Testis (tissue), 3 donors: ENCODE measurements around the gene ZNF804B. TPM values are rescaled to one million over a fixed set of nuclear protein-coding genes. Genes with fewer than 3 reads are reported as not detected.

ENCODE experiments used
- DNase-seq: peaks from one replicate; pipeline ENCODE4 v3.0.0-alpha.2; 2019
- H3K27ac ChIP-seq, 2 donors: fragments of 200-600 bp; sonication (generic); one replicate each; pipeline ENCODE4 v1.5.1; 2019
- H3K27me3 ChIP-seq: fragments of 200-600 bp; sonication (generic); one replicate; pipeline ENCODE4 v1.5.1; 2019
- H3K36me3 ChIP-seq: fragments of 200-600 bp; sonication (generic); one replicate; pipeline ENCODE4 v1.5.1; 2017; ENCODE audit warnings: low read depth; ENCODE audit errors: missing control alignments
- H3K4me1 ChIP-seq: fragments of 200-600 bp; sonication (generic); one replicate; pipeline ENCODE4 v1.5.1; 2019
- H3K4me3 ChIP-seq, 2 donors: fragments of 200-600 bp; sonication (generic); one replicate each; pipeline ENCODE4 v1.5.1; 2017 to 2019
- H3K9me3 ChIP-seq: fragments of 200-600 bp; sonication (generic); one replicate; pipeline ENCODE4 v1.5.1; 2017
- POLR2A ChIP-seq: fragments of 450-650 bp; IDR thresholded peaks from one replicate; pipeline ENCODE4 v1.6.1; 2017; ENCODE audit warnings: antibody characterized with exemption, mild to moderate bottlenecking, moderate library complexity
- WGBS, 2 donors: methylation state at CpG; one replicate each; pipeline ENCODE4 v1.1.5; 2018; 5-methylcytosine and 5-hydroxymethylcytosine counted together
- intact Hi-C: fragments of 100-400 bp; cut with DNase I; formaldehyde crosslinking; loops from one replicate; pipeline ENCODE4 v1.15.1; 2023; ENCODE audit warnings: low total_unique reads
- polyA plus RNA-seq: library from polyadenylated mRNA; stranded (reverse); fragments of 350-450 nt; fragmentation: Illumina TruSeq; extraction: RNeasy Lipid Tissue Mini Kit (QIAGEN cat#74804); gene quantifications from one replicate; pipeline ENCODE4 v1.2.3, GENCODE V29; 2014; ENCODE audit warnings: low read depth, low replicate concordance; ENCODE audit not compliant: insufficient read depth
- total RNA-seq, 2 donors: library from RNA; depleted of rRNA; stranded (reverse); fragments of >200 nt; gene quantifications; one replicate each; pipeline ENCODE4 v1.2.3, GENCODE V29; 2016
- TF ChIP-seq, protein P1 (sequence below), 3 experiments: fragments of 450-650 bp in 2 of 3; fragments of 200-600 bp in 1 of 3; sonication (generic) in 1 of 3; IDR thresholded peaks; one replicate each; pipeline ENCODE4 v1.5.1; 2016 to 2019; ENCODE audit warnings: antibody characterized with exemption in 3 of 3, mild to moderate bottlenecking in 2 of 3, moderate library complexity in 1 of 3

ZNF804B gene
- total and polyA plus RNA-seq, 3 donors from 2014 or later, result 0.39 to 0.43 TPM; not detected in 1

DNA sequence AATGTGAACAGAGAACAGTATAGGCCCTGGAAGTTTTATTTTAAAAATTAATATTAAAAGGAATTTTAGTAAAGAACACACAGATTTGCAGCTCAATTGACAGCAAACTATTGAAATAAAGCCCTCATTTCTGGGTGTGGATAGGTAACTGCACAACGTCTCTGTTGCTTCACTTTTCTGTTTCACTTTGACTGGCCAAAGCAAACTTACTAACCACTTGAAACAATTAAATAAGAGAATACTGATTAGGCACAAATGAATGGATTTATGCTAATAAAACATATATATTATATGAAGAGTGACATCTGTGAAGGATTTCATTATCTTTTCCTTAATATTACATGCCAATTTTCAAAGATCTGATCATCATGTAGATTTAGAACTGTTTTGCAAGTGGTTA is 11.9 kb downstream of the ZNF804B start:
- Histone ChIP-seq H3K36me3 (no peaks in the 10 kb centered on the region), H3K9me3 (no peaks in the 10 kb centered on the region), H3K4me3 (no peak overlapping the region), H3K27me3 (no peaks in the 10 kb centered on the region), H3K27ac (no peak overlapping the region), H3K4me1 (no peaks in the 10 kb centered on the region)
- intact Hi-C loops, result no loop called here
- no peak for TF ChIP-seq POLR2A
- TF ChIP-seq, protein P1, sequence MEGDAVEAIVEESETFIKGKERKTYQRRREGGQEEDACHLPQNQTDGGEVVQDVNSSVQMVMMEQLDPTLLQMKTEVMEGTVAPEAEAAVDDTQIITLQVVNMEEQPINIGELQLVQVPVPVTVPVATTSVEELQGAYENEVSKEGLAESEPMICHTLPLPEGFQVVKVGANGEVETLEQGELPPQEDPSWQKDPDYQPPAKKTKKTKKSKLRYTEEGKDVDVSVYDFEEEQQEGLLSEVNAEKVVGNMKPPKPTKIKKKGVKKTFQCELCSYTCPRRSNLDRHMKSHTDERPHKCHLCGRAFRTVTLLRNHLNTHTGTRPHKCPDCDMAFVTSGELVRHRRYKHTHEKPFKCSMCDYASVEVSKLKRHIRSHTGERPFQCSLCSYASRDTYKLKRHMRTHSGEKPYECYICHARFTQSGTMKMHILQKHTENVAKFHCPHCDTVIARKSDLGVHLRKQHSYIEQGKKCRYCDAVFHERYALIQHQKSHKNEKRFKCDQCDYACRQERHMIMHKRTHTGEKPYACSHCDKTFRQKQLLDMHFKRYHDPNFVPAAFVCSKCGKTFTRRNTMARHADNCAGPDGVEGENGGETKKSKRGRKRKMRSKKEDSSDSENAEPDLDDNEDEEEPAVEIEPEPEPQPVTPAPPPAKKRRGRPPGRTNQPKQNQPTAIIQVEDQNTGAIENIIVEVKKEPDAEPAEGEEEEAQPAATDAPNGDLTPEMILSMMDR (IDR thresholded peaks at IDR 0.05), result no peak
- no peak for DNase-seq
- WGBS, 2 donors, result 82 to 94% methylated on average over 1 of the region's 1 CpG

DNA sequence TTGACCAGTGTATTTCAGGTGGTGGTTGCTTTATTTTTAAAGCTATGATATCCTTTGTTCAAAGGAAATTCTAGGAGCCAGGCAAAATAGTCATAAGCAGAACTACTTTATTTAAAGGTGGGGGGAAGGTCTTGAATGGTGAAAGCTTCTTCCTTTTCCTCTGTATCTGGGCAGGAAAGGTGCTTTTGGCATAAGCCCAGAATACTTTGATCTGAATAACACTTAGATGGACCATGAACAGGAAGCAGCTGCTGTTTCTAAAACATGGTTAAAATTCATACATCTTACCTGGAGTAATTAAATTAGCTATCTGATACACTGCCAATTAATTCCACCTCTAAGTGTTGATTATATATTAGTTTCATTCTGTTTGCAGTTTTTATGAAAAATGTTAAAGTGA is 13.3 kb downstream of the ZNF804B start:
- no peaks in the 10 kb centered on the region for H3K4me1 ChIP-seq
- TF ChIP-seq, protein P1 (IDR thresholded peaks at IDR 0.05), result no peak
- no peak for TF ChIP-seq POLR2A
- H3K27ac ChIP-seq, result no peak overlapping the region
- no peaks in the 10 kb centered on the region for H3K9me3 ChIP-seq
- intact Hi-C loops, result no loop called here
- H3K36me3 ChIP-seq, result no peaks in the 10 kb centered on the region
- no peak for DNase-seq
- no peak overlapping the region for H3K4me3 ChIP-seq
- no peaks in the 10 kb centered on the region for H3K27me3 ChIP-seq

DNA sequence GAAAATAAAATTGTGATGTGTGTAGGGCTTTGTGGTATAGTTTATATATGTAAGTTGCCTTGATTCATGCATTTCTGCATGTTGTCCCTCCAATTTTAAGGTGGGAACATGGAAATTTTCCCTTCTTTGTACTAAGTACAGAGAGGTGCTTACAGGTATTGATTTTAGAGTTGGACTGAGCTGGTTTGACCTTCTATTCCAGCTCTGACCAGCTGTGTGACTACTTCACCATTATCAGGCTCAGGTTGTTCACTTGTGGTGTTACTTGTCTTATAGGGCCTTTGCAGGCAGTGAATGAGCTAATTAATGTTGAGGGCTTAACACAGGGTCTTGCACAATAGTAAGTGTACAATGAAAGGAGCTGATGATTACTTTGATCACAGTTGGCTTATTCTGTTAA is 16.3 kb downstream of the ZNF804B start:
- TF ChIP-seq, protein P1 (IDR thresholded peaks at IDR 0.05), result no peak
- no peak for TF ChIP-seq POLR2A
- H3K9me3 ChIP-seq, result no peaks in the 10 kb centered on the region
- no peaks in the 10 kb centered on the region for H3K4me1 ChIP-seq
- no peak overlapping the region for H3K4me3 ChIP-seq
- H3K27ac ChIP-seq, result no peak overlapping the region
- intact Hi-C loops, result no loop called here
- DNase-seq, result no peak
- no peaks in the 10 kb centered on the region for H3K36me3 ChIP-seq
- no peaks in the 10 kb centered on the region for H3K27me3 ChIP-seq

DNA sequence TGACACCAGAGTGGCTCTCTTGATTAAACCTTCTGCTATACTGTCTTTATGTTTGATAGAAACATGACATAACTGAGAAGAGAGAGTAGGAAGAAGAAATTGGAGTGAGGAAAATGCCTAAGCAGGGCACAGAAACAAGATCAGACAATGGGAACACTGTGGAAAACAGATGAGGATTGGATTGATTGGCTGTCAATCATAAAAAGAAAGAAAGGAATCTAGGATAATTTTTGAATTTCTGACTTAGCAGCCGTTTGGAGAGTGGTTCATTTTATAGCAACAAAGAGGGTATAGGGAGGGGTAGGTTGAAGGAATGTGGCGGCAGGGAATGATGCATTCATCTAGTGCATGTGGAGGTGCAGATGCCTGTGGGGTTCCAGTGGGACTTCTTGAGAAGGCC is 28.3 kb downstream of the ZNF804B start:
- 82 to 88% methylated on average over 2 of the region's 2 CpGs for WGBS, 2 donors
- no peaks in the 10 kb centered on the region for H3K4me1 ChIP-seq
- H3K27me3 ChIP-seq, result no peaks in the 10 kb centered on the region
- no peak for TF ChIP-seq POLR2A
- TF ChIP-seq, protein P1 (IDR thresholded peaks at IDR 0.05), result no peak
- no peak overlapping the region for H3K27ac ChIP-seq
- no peaks in the 10 kb centered on the region for H3K9me3 ChIP-seq
- no peaks in the 10 kb centered on the region for H3K36me3 ChIP-seq
- intact Hi-C loops, result no loop called here
- H3K4me3 ChIP-seq, result no peak overlapping the region
- DNase-seq, result no peak

DNA sequence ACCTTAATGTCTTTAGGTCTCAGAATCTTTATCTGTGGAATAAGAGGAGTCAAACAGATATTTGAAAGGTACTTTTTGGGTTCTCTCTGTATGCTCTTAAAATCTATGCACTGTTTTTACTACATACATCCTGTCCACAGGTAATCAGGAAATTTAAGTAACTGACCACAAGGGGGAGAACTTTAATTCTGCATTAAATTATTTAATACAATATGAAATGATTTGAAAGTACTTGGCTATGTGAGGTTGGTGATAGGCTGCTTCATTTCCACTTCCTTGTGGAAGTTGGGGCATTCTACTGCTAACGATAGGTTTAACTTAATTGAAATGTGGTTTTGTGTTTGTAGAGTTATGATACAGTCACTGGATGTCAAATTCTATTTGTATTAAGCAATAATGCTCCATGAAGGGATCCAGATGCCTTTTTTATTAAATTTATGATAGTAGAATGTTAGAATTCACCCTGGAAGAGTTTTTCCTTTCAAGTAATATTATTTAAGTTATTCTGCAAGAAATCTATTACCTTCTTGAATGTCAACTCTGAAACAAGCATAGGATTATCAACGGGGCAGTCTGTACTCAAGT is 30.1 kb downstream of the ZNF804B start:
- WGBS, 2 donors, result 67 to 80% methylated on average over 2 of the region's 2 CpGs
- DNase-seq, result no peak
- intact Hi-C loops, result no loop called here
- Histone ChIP-seq H3K9me3 (no peaks in the 10 kb centered on the region), H3K4me1 (no peaks in the 10 kb centered on the region), H3K27ac (no peak overlapping the region), H3K4me3 (no peak overlapping the region), H3K27me3 (no peaks in the 10 kb centered on the region), H3K36me3 (no peaks in the 10 kb centered on the region)
- no peak for TF ChIP-seq POLR2A
- TF ChIP-seq, protein P1 (IDR thresholded peaks at IDR 0.05), result peak in 2 of 3 experiments; percentile 19 to 61
